ENCODE data around the gene SKAP1. TPM values are rescaled to one million over a fixed set of nuclear protein-coding genes. Genes with fewer than 3 reads are reported as not detected.

Gene SKAP1
- total and polyA plus RNA-seq, 2 of the 13 experiments (the other 11 are each of a cell fraction or from before 2014, with no cell fraction given) = 0.21 TPM; not detected in 1

DNA sequence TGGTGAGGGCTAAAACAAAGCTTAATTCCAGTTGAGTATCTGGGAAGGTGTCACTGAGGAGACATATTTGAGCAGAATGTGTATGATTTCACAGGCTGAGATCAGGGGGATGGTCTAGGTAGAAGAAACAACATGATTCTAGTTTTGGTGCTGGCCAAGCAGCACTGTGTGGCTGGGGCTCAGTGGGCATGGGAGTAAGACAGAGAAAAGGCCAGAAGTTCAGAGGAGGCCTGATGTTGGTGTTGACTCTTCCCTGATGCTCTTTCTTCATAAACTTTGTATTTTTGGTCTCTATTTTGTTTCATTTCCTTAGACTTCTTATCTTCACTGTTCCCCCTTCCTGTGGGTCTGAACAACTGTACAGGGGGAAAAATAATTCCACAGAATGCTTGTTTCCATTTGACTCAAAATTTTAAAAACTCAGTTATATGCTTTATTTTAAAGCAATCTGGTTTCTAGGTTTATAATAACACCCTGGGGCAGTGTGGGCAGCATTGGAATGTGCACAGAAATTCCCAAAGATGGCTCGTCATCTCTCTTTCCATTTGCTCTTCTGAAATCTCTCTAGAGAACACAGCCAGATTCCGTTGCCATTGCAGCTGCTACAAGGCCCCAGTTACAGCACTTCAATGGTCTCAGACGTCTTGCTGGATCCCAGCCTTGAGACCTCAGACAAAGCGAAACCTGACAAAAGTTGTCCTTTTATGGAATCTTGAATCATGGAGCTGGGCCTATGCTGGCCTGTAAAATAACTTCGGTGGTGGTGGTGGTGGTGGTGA lies 254.1 kb downstream of the SKAP1 start (continued):
- TF ChIP-seq JUNB (CRISPR knock-in tag; IDR thresholded peaks at IDR 0.05; ENCODE audit: borderline replicate concordance) (no peak), ZNF572 (CRISPR knock-in tag; IDR thresholded peaks at IDR 0.05) (no peak), BRF2 (CRISPR knock-in tag; IDR thresholded peaks at IDR 0.05) (no peak)
- TF ChIP-seq, protein P1, sequence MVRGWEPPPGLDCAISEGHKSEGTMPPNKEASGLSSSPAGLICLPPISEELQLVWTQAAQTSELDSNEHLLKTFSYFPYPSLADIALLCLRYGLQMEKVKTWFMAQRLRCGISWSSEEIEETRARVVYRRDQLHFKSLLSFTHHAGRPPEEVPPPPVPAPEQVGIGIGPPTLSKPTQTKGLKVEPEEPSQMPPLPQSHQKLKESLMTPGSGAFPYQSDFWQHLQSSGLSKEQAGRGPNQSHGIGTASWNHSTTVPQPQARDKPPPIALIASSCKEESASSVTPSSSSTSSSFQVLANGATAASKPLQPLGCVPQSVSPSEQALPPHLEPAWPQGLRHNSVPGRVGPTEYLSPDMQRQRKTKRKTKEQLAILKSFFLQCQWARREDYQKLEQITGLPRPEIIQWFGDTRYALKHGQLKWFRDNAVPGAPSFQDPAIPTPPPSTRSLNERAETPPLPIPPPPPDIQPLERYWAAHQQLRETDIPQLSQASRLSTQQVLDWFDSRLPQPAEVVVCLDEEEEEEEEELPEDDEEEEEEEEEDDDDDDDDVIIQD (CRISPR knock-in tag; IDR thresholded peaks at IDR 0.05; ENCODE audit: low read depth) = no peak
- TF ChIP-seq, protein P2, sequence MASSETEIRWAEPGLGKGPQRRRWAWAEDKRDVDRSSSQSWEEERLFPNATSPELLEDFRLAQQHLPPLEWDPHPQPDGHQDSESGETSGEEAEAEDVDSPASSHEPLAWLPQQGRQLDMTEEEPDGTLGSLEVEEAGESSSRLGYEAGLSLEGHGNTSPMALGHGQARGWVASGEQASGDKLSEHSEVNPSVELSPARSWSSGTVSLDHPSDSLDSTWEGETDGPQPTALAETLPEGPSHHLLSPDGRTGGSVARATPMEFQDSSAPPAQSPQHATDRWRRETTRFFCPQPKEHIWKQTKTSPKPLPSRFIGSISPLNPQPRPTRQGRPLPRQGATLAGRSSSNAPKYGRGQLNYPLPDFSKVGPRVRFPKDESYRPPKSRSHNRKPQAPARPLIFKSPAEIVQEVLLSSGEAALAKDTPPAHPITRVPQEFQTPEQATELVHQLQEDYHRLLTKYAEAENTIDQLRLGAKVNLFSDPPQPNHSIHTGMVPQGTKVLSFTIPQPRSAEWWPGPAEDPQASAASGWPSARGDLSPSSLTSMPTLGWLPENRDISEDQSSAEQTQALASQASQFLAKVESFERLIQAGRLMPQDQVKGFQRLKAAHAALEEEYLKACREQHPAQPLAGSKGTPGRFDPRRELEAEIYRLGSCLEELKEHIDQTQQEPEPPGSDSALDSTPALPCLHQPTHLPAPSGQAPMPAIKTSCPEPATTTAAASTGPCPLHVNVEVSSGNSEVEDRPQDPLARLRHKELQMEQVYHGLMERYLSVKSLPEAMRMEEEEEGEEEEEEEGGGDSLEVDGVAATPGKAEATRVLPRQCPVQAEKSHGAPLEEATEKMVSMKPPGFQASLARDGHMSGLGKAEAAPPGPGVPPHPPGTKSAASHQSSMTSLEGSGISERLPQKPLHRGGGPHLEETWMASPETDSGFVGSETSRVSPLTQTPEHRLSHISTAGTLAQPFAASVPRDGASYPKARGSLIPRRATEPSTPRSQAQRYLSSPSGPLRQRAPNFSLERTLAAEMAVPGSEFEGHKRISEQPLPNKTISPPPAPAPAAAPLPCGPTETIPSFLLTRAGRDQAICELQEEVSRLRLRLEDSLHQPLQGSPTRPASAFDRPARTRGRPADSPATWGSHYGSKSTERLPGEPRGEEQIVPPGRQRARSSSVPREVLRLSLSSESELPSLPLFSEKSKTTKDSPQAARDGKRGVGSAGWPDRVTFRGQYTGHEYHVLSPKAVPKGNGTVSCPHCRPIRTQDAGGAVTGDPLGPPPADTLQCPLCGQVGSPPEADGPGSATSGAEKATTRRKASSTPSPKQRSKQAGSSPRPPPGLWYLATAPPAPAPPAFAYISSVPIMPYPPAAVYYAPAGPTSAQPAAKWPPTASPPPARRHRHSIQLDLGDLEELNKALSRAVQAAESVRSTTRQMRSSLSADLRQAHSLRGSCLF (CRISPR knock-in tag; IDR thresholded peaks at IDR 0.05; ENCODE audit: borderline replicate concordance) = no peak

Measured in HepG2 (cell line).